NCI-H1694 (cell line): ENCODE results near the gene UBE2V1.
A peak's percentile ranks its signal among the peaks of the same experiment; 100 is the strongest.
"Not testable (repeated sequence)": the region's sequence is repeated elsewhere in the genome, so short reads cannot be mapped to it uniquely, and the experiment has no call there.

ENCODE experiments used
- DNase-seq: peaks from one replicate; lab custom pipeline; 2025; lab: John Stamatoyannopoulos, UW

The UBE2V1 gene

DNA sequence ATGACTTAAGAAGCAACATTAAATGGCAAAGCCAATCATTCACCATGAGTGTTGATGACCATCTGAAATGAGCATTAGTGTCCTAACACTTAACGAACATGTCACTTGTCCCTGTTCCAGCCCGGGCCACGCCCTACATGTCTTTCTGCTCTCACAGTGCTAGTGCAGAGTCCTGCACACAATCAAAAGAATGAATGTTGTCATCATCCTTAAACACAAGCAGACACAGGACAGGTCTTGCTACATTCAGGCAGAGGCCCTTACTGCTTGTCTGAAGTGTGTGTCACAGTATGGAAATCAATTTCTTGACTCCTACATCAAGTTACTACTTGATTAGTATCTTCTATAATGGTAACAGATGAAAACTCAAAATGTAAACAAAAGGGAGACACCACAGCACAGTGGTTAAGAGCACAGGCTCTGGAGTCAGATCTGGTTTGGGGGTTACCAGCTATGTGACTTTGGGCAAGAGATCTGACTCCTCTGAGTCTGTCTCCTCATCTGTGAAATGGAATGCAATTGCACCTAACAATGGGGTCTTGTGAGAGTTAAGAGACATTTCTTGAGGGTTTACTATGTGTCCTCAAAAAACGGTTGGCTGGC, 17.4 kb downstream of the UBE2V1 start:
- no peak for DNase-seq

DNA sequence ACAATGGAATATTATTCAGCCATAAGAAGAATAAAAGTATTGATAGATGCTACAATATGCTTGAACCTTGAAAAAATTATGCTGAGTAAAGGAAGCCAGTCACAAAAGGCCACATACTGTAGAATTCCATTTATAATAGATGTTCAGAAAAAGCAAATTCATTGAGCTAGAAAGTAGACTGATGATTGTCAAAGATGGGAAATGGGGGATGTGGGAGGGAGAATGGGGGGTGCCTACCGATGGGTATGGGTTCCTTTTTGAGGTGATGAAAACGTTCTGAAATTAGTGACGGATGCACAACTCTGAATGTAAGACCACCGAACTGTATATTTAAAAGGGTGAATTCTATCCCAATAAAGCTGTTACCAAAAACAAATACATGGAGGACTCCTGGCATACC, 18.4 kb downstream of the UBE2V1 start:
- no peak for DNase-seq

DNA sequence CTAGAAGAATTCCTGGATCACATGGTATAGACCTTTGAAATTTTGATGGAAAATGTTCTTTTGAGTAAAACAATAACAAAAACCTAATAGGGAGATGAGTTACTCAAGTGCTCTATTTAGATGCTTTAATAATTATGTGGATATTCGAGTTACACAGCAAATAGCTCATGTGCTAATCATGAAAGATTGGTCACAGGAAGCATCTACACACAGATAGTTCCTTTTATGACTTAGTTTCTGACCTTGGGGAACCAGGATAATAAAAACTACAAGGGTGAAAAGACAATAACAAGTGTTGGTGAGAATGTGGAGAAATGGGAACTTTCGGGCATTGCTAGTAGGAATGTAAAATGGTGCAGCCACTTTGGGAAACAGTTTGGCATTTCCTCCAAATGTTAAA, 19.7 kb downstream of the UBE2V1 start:
- no peak for DNase-seq

DNA sequence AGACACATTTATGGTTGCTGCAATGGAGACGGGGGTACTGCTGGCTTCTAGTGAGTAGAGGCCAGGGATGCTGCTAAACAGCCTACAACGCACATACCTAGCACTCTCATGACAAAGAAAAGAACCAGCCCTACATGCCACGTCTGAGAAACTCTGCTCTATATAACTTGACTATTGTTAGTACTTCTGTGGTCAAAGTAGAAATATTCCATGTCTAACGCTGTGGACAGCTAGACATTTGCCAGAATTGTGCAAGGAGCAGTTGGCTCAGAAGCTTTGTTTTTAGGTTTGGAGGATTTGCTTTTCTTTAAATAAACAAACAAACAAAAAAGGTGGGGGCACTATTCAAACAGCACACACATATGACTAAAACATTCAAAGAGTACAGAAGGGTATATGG, 20.5 kb downstream of the UBE2V1 start:
- DNase-seq = no peak

DNA sequence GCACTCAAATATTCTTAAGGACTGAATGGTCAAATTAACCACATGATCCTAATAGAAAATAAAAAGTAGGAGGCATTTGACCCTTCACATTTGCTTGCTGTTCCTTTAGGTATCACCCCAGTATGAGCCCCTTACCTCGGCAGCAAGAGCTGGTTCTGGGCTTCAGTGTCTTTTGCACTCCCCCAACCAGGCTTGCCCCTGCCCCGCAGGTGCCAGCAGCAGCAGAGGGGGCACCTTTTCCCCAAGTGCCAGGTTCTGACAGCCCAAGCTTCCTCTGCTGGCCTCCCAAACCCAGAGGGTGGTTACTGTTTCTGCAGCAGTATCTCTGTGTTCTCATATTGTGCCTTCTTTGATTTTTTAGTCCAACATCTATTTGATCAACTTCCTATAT, 23.2 kb downstream of the UBE2V1 start:
- no peak for DNase-seq

DNA sequence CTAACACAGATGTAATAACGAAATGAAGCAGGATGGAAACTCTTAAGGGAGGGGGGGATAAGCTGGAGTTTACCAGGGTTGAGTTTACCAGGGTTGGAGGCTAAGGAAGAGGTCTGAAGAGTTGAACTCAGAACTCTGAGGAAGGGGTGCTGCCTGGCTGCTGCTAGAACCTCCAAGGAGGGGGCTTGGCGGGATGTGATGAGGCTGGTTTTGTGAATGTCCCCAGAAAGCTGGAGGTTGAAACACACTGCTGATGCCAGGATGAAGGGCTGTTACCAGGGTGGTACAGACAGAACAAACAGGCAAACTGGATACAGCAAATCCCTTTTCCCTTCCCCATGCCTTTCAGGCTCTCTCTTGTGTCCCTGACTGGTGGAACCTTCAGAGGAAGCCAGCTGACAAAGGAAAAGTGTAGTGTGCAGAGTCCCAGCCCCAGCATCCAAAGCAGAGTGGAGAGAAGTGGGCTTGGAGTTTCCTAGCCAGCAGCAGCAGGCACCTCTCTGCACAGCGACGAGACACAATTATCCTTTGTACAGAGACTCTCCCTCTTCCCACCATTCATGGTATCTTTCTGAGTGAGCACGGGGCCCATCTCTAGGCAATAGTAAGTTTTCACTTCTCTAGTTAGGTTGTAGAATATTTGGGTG, 23.7 kb downstream of the UBE2V1 start:
- no peak for DNase-seq

DNA sequence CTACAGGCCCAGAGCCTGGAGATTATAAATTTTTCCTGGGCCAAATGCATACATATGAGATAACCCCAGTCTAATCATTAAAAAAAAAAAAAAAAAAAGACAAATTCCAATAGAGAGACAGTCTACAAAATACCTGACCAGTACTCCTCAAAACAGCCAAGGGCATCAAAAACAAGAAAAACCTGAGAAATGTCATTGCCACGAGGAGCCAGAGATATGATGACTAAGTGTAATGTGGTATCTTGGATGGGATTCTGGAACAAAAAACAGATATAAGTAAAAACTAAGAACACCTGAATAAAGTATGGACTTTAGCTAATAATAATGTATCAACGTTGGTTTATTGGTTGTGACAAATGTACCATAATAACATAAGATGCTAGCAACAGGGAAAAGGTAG, 24.9 kb downstream of the UBE2V1 start:
- no peak for DNase-seq

DNA sequence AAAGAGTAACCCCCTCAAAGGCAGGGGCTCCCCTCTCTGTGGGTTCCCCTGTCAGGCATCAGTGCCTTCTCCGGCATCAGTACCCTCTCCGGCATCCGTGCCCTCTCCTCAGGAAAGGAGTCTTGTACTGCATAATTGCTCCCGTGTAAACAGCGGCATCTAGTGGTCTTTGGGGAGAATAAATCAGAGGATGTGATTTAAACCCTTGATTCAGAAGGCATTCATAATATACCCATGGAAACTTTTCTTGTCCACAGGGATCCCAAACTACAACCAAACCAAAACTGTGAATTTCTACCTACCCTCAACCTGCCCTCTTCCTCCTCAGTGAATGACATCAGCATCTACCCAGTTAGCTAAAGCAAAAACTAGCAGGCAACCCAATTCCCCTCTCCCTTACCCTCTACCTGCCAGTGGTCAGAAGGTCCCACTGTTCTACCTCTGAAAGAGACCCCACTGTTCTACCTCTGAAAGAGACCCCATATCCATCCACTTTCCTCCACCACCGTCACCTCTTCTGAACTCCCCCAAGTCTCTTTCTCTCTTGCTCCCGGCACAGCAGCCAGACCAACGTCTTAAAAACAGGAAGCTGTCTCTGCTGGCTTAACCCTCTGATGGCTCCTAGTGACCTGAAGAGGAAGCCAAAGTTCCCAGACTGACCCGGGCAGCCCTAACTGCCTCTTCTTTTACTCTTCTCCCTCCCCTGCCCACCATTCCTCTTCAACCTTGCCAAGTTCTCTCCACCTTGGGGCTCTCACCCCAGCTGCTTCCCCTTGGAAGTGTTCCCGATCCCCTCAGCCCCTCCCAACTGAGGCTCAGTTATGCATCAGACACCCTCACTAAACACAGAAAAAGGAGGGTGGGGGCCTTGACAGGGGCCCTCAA, 27.2 kb downstream of the UBE2V1 start:
- peak; percentile 47 for DNase-seq

DNA sequence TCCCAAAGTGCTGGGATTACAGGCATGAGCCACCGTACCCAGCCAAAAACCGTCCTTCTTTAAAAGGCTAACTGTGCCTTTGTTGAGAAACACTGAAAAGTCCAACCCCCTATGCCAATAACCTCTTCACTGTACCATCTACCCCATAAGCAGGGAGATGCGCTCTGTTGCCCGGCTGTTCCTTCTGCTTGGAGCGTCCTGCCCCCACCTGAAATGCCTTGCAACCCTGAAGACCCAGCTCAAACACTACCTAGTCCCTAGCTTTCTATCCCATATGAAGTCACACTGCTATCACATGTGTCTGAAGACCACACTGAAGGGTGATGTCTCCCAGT, 27.8 kb downstream of the UBE2V1 start:
- DNase-seq = no peak

DNA sequence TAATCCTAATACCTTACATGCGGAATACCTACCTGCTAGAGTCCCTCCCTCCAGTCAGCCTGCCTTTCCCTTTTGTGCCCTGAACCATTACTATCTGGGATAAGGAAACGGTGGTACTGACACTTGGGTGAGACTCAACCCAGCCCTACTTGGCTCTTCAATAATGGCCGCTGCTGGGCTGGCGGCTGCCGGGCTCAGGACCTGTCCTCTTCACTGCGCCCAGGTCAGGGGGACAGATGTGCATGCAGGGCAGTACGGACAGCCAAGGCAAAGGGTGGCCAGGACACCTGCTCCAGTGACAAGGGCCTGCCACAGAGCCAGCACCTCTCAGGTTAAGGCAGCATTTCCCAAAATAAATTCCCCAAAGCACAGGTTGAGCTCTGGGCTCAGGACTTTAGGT, 29.9 kb downstream of the UBE2V1 start:
- no peak for DNase-seq

DNA sequence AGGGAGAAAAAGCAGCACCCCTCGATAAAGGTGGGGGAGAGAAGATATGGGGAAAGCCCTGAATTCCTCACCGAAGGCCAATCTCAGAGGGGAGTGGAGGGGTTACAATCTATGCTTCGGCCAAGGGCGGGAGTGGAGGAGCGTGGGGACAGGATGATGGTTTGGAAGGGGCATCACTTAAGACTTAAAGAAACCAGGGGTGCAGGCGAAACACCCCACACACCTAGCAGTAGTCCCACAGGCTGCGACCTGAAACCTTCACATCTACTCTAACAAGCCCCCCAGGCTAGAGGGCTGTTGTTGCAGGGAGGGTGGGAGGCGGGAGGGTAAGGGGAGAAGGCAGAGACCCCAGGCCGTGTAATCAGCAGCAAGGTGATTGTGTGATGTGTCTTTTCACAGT, 30.9 kb downstream of the UBE2V1 start:
- DNase-seq = not testable (repeated sequence)

DNA sequence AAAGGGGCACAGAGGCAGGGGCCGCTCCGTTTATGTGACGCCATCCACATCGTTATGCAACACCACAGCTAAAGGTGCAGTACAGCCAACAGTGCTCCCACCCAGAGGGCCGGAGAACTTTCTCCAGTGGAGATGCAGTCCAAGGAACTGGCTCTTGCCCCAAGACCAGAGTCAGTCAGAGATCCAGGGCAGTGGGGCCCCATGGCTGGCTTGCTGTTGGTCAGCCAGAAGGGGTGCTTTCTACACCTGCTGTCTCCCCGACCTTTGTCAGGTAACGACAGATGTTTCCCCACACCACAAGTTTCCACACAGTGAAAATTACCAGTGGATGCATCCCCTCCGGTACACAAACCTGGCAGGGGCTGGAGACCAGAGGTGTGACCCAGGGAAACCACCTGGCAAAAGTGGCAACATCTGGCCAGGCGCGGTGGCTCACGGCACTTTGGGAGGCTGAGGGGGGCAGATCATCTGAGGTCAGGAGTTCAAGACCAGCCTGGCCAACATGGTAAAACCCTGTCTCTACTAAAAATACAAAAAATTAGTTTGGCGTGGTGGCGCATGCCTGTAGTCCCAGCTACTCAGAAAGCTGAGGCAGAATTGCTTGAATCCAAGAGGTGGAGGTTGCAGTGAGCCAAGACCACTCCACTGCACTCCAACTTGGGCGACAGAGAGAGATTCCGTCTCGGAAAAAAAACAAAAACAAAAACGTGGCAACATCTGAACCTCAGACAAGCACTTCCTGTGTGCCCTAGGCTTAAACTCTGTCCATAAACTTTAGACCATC, 34.9 kb downstream of the UBE2V1 start:
- DNase-seq = no peak

DNA sequence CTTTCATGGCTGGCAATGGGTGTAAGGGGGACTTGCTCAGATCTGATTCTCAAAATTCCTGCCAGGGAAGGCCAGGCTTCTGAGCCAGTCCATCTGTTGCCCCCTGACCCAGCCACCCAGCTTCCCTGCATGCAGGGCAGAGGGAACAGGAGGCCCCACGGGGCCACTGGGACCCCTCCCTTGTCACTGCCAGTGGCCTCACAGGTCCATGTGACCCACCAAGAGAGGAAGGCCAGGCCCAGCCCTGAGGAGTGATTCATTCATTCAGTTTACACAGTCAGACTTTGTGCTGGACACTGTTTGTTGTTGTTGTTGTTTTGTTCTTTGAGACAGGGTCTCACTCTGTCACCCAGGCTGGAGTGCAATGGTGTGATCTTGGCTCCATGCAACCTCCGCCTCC, 39.5 kb downstream of the UBE2V1 start:
- DNase-seq = no peak

DNA sequence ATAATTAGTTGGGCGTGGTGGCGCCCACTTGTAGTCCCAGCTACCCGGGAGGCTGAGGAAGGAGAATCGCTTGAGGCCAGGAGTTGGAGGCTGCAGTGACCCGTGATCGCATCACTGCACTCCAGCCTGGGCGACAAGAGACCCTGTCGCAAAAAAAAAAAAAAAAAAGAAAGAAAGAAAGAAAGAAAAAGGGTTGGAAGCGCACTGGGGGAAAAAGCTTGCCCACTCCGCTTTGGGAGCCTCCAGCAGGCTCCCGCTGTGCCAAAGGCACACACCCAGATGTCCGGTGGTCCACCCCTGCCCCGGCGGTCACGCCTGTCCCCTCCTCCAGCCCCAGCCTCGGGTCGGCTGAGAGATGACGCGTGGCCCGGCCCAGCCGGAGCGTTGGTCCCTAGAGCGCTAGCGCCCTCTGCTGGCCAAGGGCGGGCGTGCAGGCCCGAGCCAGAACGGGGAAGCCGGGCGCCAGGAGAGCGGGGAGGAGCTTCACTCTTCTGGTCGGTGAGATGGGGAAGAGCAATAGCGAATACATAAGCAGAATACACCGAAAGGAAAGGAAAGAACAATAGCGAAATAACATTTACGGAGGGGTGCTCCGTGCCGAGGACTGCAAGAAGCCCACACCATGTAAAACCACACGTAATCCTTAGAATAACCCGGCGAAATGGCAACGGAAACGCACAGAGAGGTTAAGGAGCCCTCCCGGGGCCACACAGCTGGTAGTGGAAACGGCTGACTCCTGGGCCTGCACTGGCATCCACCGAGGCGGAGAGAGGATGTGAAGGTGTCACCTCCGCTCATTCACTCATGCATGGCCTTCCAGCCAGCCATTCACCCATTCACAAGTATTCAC, 41.7 kb downstream of the UBE2V1 start:
- peak; percentile 54 for DNase-seq

DNA sequence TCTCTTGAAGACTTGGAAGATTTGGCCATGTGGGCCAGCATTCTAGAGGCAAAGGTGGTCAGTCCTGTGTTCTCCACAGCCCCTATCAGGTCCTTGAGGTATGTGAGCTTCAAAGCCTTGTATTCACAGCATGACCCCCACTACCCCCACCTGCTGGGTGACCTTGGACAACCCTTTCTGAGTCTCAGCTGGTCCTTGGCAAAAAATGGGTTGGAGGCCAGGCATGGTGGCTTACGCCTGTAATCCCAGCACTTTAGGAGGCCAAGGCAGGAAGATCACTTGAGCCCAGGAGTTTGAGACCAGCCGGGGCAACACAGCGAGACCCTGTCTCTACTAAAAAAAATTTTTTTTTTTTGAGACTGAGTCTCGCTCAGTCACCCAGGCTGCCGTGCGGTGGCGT, 42.6 kb downstream of the UBE2V1 start:
- no peak for DNase-seq

DNA sequence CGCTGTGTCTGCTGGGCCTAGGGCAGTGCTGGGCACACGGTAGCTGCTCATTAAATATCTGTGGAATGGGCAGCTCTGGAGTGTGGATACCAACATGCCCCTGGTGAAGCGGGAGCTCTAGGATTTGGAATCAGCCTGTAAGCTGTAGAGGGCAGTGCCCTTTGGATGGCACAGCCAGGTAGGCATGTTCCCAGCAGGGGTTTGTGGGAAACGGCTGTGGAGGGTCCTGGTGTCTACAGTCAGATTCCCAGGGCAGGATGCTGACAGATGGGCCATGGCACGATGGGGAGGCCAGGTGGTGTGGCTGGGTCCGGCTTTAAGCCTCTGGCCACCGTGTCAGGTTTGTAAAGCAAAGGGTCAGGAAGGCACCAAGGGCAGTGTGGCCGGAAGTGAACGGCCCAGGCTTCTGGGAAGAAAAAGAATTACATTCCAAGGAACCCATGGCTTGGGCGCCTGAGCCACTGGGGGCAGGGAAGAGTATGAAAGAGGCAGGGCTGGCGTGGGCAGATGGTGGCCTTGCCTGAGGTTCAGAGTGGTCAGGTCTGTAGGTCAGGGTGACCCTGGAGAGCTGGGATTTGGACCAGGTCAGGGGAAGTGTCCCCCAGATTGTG, 44.8 kb downstream of the UBE2V1 start:
- DNase-seq = no peak

DNA sequence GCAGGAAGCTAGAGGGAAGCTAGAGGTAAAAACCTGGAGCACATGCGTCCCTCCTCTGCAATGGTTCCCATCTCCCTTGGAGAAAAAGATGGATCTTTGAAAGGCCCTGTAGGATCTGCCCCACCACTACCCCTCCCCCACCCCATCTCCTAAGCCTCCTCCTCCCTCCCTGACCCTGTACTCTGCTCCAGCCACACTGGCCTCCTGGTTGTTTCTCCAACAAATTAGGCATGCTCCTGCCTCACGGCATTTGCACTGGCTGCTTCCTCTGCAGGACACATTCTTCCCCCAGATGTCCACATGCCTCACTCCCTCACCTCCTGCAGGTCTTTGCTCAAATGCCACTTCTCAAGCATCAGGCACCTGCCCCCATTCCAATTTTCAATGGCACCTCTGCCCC, 45.5 kb downstream of the UBE2V1 start:
- DNase-seq = no peak

DNA sequence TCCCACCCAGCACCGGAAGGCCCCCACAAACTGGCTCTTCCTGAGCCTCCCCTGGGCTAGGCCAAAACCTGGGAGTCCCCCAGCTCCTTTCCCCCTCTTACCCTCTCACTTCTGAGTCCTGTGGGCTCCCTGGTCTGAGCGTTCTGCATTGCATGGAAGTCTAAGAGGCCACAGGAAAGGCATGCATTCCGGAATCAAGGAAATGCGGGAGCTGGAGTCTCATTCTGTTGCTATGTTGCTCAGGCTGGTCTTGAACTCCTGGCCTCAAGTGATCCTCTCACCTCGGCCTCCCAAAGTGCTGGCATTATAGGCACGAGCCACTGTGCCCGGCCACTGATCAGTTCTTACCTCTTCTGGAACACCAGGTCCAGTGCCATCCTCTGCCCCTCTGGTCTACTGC, 45.9 kb downstream of the UBE2V1 start:
- DNase-seq = no peak

DNA sequence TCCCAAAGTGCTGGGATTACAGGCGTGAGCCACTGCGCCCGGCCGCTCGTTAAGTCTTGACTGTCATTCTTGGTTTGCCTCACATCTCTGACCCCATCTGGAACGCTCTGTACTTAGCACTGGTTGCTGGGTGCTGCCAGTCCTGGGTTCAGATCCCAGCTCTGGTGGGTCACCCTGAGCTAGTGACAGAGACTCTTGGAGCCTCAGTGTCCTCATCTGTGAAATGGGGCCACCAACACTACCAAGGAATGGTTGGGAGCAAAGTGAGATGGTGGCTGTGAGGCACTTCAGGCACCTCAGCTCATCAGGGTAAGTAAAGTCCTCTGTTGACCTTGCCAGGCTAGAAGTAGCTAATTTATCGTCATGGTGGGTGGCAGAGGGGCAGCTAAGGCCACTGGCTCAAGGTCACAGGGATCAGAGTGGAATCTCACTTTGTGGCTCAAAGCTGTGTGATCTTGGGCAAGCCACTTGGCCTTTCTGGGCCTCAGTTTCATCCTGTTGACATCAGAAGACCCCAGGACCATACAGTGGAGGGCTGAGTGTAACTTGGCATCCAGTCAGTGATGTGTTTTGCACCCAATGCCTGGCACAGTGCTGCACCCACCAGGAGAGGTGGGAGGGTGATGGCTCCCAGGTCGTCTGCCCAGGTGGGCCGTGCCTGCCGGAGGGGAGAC, 46.7 kb downstream of the UBE2V1 start:
- no peak for DNase-seq

DNA sequence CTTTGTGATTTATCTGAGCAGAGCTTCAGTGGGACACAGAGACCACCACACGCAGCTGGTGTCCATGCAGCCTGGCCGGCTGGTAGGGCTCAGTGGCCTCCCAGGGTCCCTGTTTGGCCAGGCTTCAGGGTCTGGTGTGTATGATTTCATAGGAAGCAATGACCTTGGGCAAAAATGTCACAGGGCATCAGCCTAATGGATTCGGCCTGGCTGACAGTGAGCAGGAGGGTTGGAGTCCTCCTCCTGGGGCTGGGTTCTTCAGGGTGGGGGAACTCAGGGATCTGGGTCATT, 47.7 kb downstream of the UBE2V1 start:
- no peak for DNase-seq

DNA sequence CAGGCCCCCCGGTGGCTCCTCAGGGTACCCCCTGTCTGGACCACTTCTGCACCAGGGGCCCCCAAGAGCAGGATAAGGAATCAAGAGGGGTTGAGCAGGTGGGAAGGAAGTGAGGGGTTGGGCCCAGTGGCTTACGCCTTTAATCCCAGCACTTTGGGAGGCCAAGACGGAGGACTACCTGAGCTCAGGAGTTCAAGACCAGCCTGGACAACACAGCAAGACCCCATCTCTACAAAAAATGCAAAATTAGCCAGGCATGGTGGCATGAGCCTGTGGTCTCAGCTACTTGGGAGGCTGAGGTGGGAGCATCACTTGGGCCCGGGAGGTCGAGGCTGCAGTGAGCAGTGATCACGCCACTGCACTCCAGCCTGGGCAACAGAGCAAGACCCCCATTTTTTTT, 49.2 kb downstream of the UBE2V1 start:
- not testable (repeated sequence) for DNase-seq
